WTC11 (cell line): ENCODE results near the gene PAQR6. TPM values are rescaled to one million over a fixed set of nuclear protein-coding genes. Genes with fewer than 3 reads are reported as not detected.

Experiments
- ATAC-seq: fragments of 200-7000 bp; cut with Tn5 transposase; 2 replicates; pipeline ENCODE4 v1.10.0; 2021; ENCODE audit warnings: mild to moderate bottlenecking, moderate library complexity
- CTCF ChIA-PET: fragments of 300-600 bp; sonication (Branson Sonifier 250); formaldehyde crosslinking; loops from one replicate; lab custom pipeline; 2021; ENCODE audit warnings: antibody characterized with exemption; lab: Charles Lee
- POLR2A ChIA-PET: fragments of 350-600 bp; sonication (Branson Sonifier 250); formaldehyde crosslinking; loops from one replicate; lab custom pipeline; 2021; ENCODE audit warnings: antibody characterized with exemption; lab: Charles Lee
- DNase-seq: peaks from one replicate; pipeline ENCODE4 v3.0.0; 2021; ENCODE audit warnings: low spot score
- H3K27ac Mint-ChIP-seq: 2 replicates; pipeline ENCODE4 v1.8.0; 2021; ENCODE audit warnings: mixed read lengths
- H3K27me3 Mint-ChIP-seq: 2 replicates; pipeline ENCODE4 v1.8.0; 2021; ENCODE audit warnings: low read depth, mild to moderate bottlenecking, moderate library complexity, mixed read lengths
- H3K36me3 Mint-ChIP-seq: 2 replicates; pipeline ENCODE4 v1.8.0; 2021; ENCODE audit warnings: mixed read lengths
- H3K4me1 Mint-ChIP-seq: 2 replicates; pipeline ENCODE4 v1.8.0; 2022; ENCODE audit warnings: mixed read lengths
- H3K4me3 Mint-ChIP-seq: 2 replicates; pipeline ENCODE4 v1.8.0; 2021; ENCODE audit warnings: mild to moderate bottlenecking, moderate library complexity, mixed read lengths
- H3K9me3 Mint-ChIP-seq: 2 replicates; pipeline ENCODE4 v1.8.0; 2021; ENCODE audit warnings: mixed read lengths
- CBFB ChIP-seq: sonication (generic); formaldehyde crosslinking; IDR thresholded peaks from 2 replicates; pipeline ENCODE4 v1.8.1; 2022; ENCODE audit warnings: mild to moderate bottlenecking, low read depth, missing genetic modification reagents
- FOXP1 ChIP-seq: sonication (generic); formaldehyde crosslinking; IDR thresholded peaks from 2 replicates; pipeline ENCODE4 v1.8.0; 2022; ENCODE audit warnings: missing genetic modification reagents, mild to moderate bottlenecking, moderate library complexity, borderline replicate concordance
- GRHL2 ChIP-seq: fragments of 250-450 bp; sonication (Bioruptor Pico); IDR thresholded peaks from 2 replicates; pipeline ENCODE4 v1.8.0; 2022; ENCODE audit warnings: mild to moderate bottlenecking, moderate library complexity; ENCODE audit not compliant: insufficient replicate concordance, severe bottlenecking
- HMGA2 ChIP-seq: fragments of 250-450 bp; sonication (Bioruptor Pico); IDR thresholded peaks from 2 replicates; pipeline ENCODE4 v1.4.0; 2021; ENCODE audit warnings: mild to moderate bottlenecking, moderate library complexity
- IRF2 ChIP-seq: sonication (generic); formaldehyde crosslinking; IDR thresholded peaks from 2 replicates; pipeline ENCODE4 v1.8.0; 2022; ENCODE audit warnings: low read depth, missing genetic modification reagents, borderline replicate concordance
- JUN ChIP-seq: sonication (generic); formaldehyde crosslinking; IDR thresholded peaks from 2 replicates; pipeline ENCODE4 v1.8.0; 2023; ENCODE audit warnings: mild to moderate bottlenecking, missing genetic modification reagents
- MAX ChIP-seq: sonication (generic); formaldehyde crosslinking; IDR thresholded peaks from 2 replicates; pipeline ENCODE4 v1.8.0; 2022; ENCODE audit warnings: mild to moderate bottlenecking, missing genetic modification reagents
- NFYB ChIP-seq: sonication (generic); formaldehyde crosslinking; conservative IDR thresholded peaks from 2 replicates; pipeline ENCODE4 v1.8.0; 2022; ENCODE audit warnings: low read depth, missing genetic modification reagents
- NR1H2 ChIP-seq: sonication (generic); formaldehyde crosslinking; IDR thresholded peaks from 2 replicates; pipeline ENCODE4 v1.9.0; 2021; ENCODE audit warnings: mild to moderate bottlenecking, moderate library complexity, missing genetic modification reagents
- NR2C2 ChIP-seq: sonication (generic); formaldehyde crosslinking; IDR thresholded peaks from 2 replicates; pipeline ENCODE4 v1.8.0; 2022; ENCODE audit warnings: mild to moderate bottlenecking, missing genetic modification reagents
- OVOL2 ChIP-seq: fragments of 250-450 bp; sonication (Bioruptor Pico); IDR thresholded peaks from 2 replicates; pipeline ENCODE4 v1.9.0; 2021; ENCODE audit warnings: mild to moderate bottlenecking, borderline replicate concordance
- PRDM15 ChIP-seq: sonication (generic); formaldehyde crosslinking; IDR thresholded peaks from 2 replicates; pipeline ENCODE4 v1.8.0; 2022; ENCODE audit warnings: missing genetic modification reagents
- SMAD3 ChIP-seq: sonication (generic); formaldehyde crosslinking; IDR thresholded peaks from 2 replicates; pipeline ENCODE4 v1.8.0; 2022; ENCODE audit warnings: missing genetic modification reagents, mild to moderate bottlenecking, borderline replicate concordance
- SOX15 ChIP-seq: fragments of 250-450 bp; sonication (Bioruptor Pico); IDR thresholded peaks from 2 replicates; pipeline ENCODE4 v1.9.0; 2021; ENCODE audit warnings: mild to moderate bottlenecking
- TCF7 ChIP-seq: sonication (generic); formaldehyde crosslinking; IDR thresholded peaks from 2 replicates; pipeline ENCODE4 v1.8.0; 2022; ENCODE audit warnings: mild to moderate bottlenecking, low read depth, missing genetic modification reagents, moderate library complexity
- TEAD1 ChIP-seq: sonication (generic); formaldehyde crosslinking; IDR thresholded peaks from 2 replicates; pipeline ENCODE4 v1.8.0; 2022; ENCODE audit warnings: mild to moderate bottlenecking, missing genetic modification reagents
- TEAD4 ChIP-seq: sonication (generic); formaldehyde crosslinking; IDR thresholded peaks from 2 replicates; pipeline ENCODE4 v1.8.0; 2022; ENCODE audit warnings: mild to moderate bottlenecking, missing genetic modification reagents
- ZNF138 ChIP-seq: sonication (generic); formaldehyde crosslinking; conservative IDR thresholded peaks from 2 replicates; pipeline ENCODE4 v1.8.1; 2022; ENCODE audit warnings: mild to moderate bottlenecking, moderate library complexity, missing genetic modification reagents
- ZNF396 ChIP-seq: fragments of 250-450 bp; sonication (Bioruptor Pico); IDR thresholded peaks from 2 replicates; pipeline ENCODE4 v1.8.0; 2021; ENCODE audit warnings: mild to moderate bottlenecking, moderate library complexity, borderline replicate concordance
- ZNF416 ChIP-seq: fragments of 250-450 bp; sonication (Bioruptor Pico); IDR thresholded peaks from 2 replicates; pipeline ENCODE4 v1.9.0; 2021; ENCODE audit warnings: mild to moderate bottlenecking, inconsistent platforms
- total RNA-seq: library from RNA; stranded (reverse); gene quantifications from 3 replicates; pipeline ENCODE4 v1.2.3, GENCODE V29; 2021
- TF ChIP-seq, protein P1 (sequence below): sonication (generic); formaldehyde crosslinking; IDR thresholded peaks from 2 replicates; pipeline ENCODE4 v1.8.1; 2022; ENCODE audit warnings: mild to moderate bottlenecking, moderate library complexity, missing genetic modification reagents

The PAQR6 gene
- total RNA-seq, 1 experiment from 2014 or later: 5.9 TPM

GRCh38 chr1:156230473-156230837 lies 17.4 kb downstream of the PAQR6 start:
- Mint-ChIP-seq H3K4me1 (peaks cover 1% of the 10 kb centered on the region), H3K27me3 (no peaks in the 10 kb centered on the region), H3K36me3 (peaks cover 38% of the 10 kb centered on the region), H3K4me3 (no peak overlapping the region), H3K27ac (no peak overlapping the region), H3K9me3 (no peaks in the 10 kb centered on the region)
- ChIA-PET CTCF (interaction anchor here (1.2 to 5.3 kb wide), 2 partner anchors 85 to 89 kb away, joined by 3 to 34 read pairs; no protein-coding TSS in a partner anchor), POLR2A (interaction anchor here (0.9 kb wide), 1 partner anchor 9 kb away, joined by 3 read pairs; no protein-coding TSS in a partner anchor)
- ATAC-seq (no peak), DNase-seq (no peak)
- TF ChIP-seq MAX (CRISPR knock-in tag) (no peak), HMGA2 (CRISPR knock-in tag) (no peak), TEAD4 (CRISPR knock-in tag) (no peak), ZNF138 (no peak)

DNA sequence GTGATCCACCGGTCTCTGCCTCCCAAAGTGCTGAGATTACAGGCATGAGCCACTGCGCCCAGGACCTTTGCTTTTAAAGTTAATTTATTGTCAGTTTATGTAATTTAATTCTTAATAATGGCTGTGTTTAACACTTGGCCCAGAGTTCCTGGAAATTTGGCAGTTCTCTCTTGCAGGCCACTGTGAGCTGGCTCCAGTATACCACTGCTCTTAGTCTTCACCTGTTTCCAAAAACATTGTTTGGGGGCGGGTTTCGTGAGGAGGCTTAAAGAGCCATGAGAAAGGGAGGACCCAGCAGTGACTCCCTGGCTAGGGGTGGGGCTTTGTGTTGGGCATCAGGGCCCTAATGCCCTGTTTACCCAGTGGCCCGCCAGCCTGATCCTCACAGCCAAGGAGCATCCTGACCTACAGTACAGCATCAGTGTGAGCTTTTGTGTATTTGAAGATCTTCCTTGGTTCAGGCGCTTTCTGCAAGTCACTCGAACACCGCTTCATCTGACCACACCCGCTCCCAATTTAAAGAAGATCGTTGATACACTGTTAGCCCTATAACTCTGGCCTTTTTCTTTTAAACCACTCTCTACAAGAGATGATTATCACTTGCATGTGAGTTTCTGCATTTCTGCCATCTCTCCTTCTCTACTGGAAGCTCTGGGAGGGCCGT lies 17.9 kb downstream of the PAQR6 start:
- peaks cover 39% of the 10 kb centered on the region for H3K36me3 Mint-ChIP-seq
- POLR2A ChIA-PET: interaction anchor here (0.6 kb wide), 2 partner anchors 13 to 378 kb away, joined by 3 to 5 read pairs; no protein-coding TSS in a partner anchor
- peaks cover 4% of the 10 kb centered on the region for H3K4me1 Mint-ChIP-seq
- DNase-seq: no peak
- no peaks in the 10 kb centered on the region for H3K27me3 Mint-ChIP-seq
- no peak overlapping the region for H3K27ac Mint-ChIP-seq
- CTCF ChIA-PET: interaction anchor here (1.2 to 5.3 kb wide), 2 partner anchors 84 to 89 kb away, joined by 3 to 34 read pairs; no protein-coding TSS in a partner anchor
- no peak overlapping the region for H3K4me3 Mint-ChIP-seq
- no peak for ATAC-seq
- no peaks in the 10 kb centered on the region for H3K9me3 Mint-ChIP-seq
- no peak for TF ChIP-seq OVOL2 (CRISPR knock-in tag)
- no peak for TF ChIP-seq PRDM15 (CRISPR knock-in tag)
- TF ChIP-seq, all 79 proteins: peak for 0

- DNase-seq (no peak), ATAC-seq (no peak)
- POLR2A ChIA-PET: interaction anchor here (0.8 kb wide), 1 partner anchor 16 kb away, joined by 5 read pairs; the partner anchor contains the start of gene PMF1
- H3K4me3 Mint-ChIP-seq: no peak overlapping the region
- H3K27ac Mint-ChIP-seq: no peak overlapping the region
- CTCF ChIA-PET: interaction anchor here (5.3 to 10.2 kb wide), 2 partner anchors 87 to 88 kb away, joined by 34 to 358 read pairs; no protein-coding TSS in a partner anchor
- no peaks in the 10 kb centered on the region for H3K9me3 Mint-ChIP-seq
- peaks cover 32% of the 10 kb centered on the region for H3K36me3 Mint-ChIP-seq
- H3K27me3 Mint-ChIP-seq: no peaks in the 10 kb centered on the region
- TF ChIP-seq ZNF396 (CRISPR knock-in tag): no peak
- H3K4me1 Mint-ChIP-seq: peaks cover 4% of the 10 kb centered on the region
Measured at GRCh38 chr1:156228501-156228900, 19.4 kb downstream of the PAQR6 start.

GRCh38 chr1:156226782-156227181 lies 21.1 kb downstream of the PAQR6 start:
- TF ChIP-seq JUN (CRISPR knock-in tag): no peak
- TF ChIP-seq ZNF416 (CRISPR knock-in tag): no peak
- TF ChIP-seq, protein P1, sequence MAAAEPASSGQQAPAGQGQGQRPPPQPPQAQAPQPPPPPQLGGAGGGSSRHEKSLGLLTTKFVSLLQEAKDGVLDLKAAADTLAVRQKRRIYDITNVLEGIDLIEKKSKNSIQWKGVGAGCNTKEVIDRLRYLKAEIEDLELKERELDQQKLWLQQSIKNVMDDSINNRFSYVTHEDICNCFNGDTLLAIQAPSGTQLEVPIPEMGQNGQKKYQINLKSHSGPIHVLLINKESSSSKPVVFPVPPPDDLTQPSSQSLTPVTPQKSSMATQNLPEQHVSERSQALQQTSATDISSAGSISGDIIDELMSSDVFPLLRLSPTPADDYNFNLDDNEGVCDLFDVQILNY (CRISPR knock-in tag): no peak
- TF ChIP-seq SMAD3 (CRISPR knock-in tag): no peak
- no peak for TF ChIP-seq GRHL2 (CRISPR knock-in tag)
- TF ChIP-seq CBFB (CRISPR knock-in tag): no peak
- no peak for TF ChIP-seq TCF7 (CRISPR knock-in tag)
- no peak for TF ChIP-seq NFYB
- TF ChIP-seq SOX15 (CRISPR knock-in tag): no peak
- no peak for TF ChIP-seq IRF2 (CRISPR knock-in tag)
- no peak for TF ChIP-seq TEAD1 (CRISPR knock-in tag)
- TF ChIP-seq NR2C2 (CRISPR knock-in tag): no peak
- no peak for TF ChIP-seq NR1H2 (CRISPR knock-in tag)
- TF ChIP-seq FOXP1 (CRISPR knock-in tag): no peak
- POLR2A ChIA-PET: no interaction called here
- Mint-ChIP-seq H3K27me3 (no peaks in the 10 kb centered on the region), H3K9me3 (no peaks in the 10 kb centered on the region), H3K4me1 (peaks cover 4% of the 10 kb centered on the region), H3K27ac (no peak overlapping the region), H3K36me3 (peaks cover 41% of the 10 kb centered on the region), H3K4me3 (no peak overlapping the region)
- ATAC-seq: no peak
- CTCF ChIA-PET: interaction anchor here (0.9 to 10.2 kb wide), 3 partner anchors 21 to 86 kb away, joined by 3 to 358 read pairs (median 124); partner anchors contain the start of gene PAQR6
- no peak for DNase-seq
